K562 (cell line): Measurements from ENCODE around the gene ERI2. TPM values are rescaled to one million over a fixed set of nuclear protein-coding genes. Genes with fewer than 3 reads are reported as not detected.

Experiments
- ATAC-seq: fragments of 200-7000 bp; cut with Tn5 transposase; 3 replicates; pipeline ENCODE4 v1.9.1; 2020; ENCODE audit warnings: moderate library complexity
- BruUV-seq: library from RNA; stranded (reverse); fragments of 400-500 nt; replicated peaks from 2 replicates; lab custom pipeline; 2021; lab: Mats Ljungman, UMichigan
- CTCF ChIA-PET: fragments of 300-600 bp; formaldehyde crosslinking; extraction: SDS; loops from one replicate; lab custom pipeline; 2021; ENCODE audit warnings: low intra/inter-chr PET ratio; lab: Yijun Ruan, JAX
- POLR2A ChIA-PET: fragments of 300-600, 350-650 bp; sonication (Branson Sonifier 250); formaldehyde crosslinking; extraction: SDS; loops from one replicate; lab custom pipeline; 2021; ENCODE audit warnings: antibody characterized with exemption, inconsistent platforms; lab: Yijun Ruan, JAX
- DNase-seq, 4 experiments: peaks; one replicate each; pipeline versions ENCODE4 v3.0.0 to v3.0.0-alpha.2; 2011 to 2018; ENCODE audit warnings: low spot score in 3 of 4, mixed read lengths in 3 of 4; ENCODE audit errors: extremely low read depth in 1 of 4
- FAIRE-seq: peaks from 2 replicates; lab custom pipeline; 2011; peaks lifted over from hg19 to GRCh38; lab: Jason Lieb, UNC
- H2AFZ ChIP-seq: 2 replicates; pipeline ENCODE4 v1.6.0; 2011; ENCODE audit warnings: low read depth, low read length, control low read depth, inconsistent platforms
- H3K27ac ChIP-seq: fragments of 200-600 bp; 3 replicates; pipeline ENCODE4 v1.8.0; 2011; ENCODE audit warnings: low read depth, mild to moderate bottlenecking, control low read depth, inconsistent platforms, low read length, moderate library complexity, mixed read lengths; ENCODE audit errors: extremely low read depth
- H3K27me3 ChIP-seq, 2 experiments: fragments of 300-600 bp in 1 of 2; 2 replicates in 1 of 2; 3 replicates in 1 of 2; pipeline versions ENCODE4 v1.6.0 to v1.8.0; 2011; ENCODE audit warnings: inconsistent platforms in 2 of 2, low read length in 2 of 2, mild to moderate bottlenecking in 1 of 2, mixed read lengths in 1 of 2, moderate library complexity in 1 of 2; ENCODE audit not compliant: control insufficient read depth in 2 of 2, insufficient read depth in 2 of 2
- H3K36me3 ChIP-seq: fragments of 300-600 bp; 3 replicates; pipeline ENCODE4 v1.8.0; 2011; ENCODE audit warnings: mild to moderate bottlenecking, low read length, inconsistent platforms; ENCODE audit not compliant: control insufficient read depth, insufficient read depth
- H3K4me1 ChIP-seq, 2 experiments: fragments of 200-600 bp in 1 of 2; replicated peaks in 1 of 2; 2 replicates in 1 of 2; 3 replicates in 1 of 2; pipeline versions ENCODE4 v1.5.1 to v1.8.0; 2011; ENCODE audit warnings: inconsistent platforms in 2 of 2, low read length in 2 of 2, mild to moderate bottlenecking in 1 of 2, mixed read lengths in 1 of 2, moderate library complexity in 1 of 2; ENCODE audit not compliant: control insufficient read depth in 2 of 2, insufficient read depth in 2 of 2
- H3K4me2 ChIP-seq: 2 replicates; pipeline ENCODE4 v1.6.1; 2011; ENCODE audit warnings: low read length, control low read depth, inconsistent platforms, mixed read lengths; ENCODE audit not compliant: insufficient read depth
- H3K4me3 ChIP-seq: fragments of 200-600 bp; sonication (generic), shearing (Covaris generic); 2 replicates; pipeline ENCODE4 v1.5.1; 2016; ENCODE audit warnings: control low read depth, inconsistent platforms
- H3K79me2 ChIP-seq: fragments of 200-600 bp; 3 replicates; pipeline ENCODE4 v1.8.0; 2011; ENCODE audit warnings: low read length, inconsistent platforms; ENCODE audit not compliant: control insufficient read depth, insufficient read depth
- H3K9ac ChIP-seq, 2 experiments: 2 replicates each; pipeline versions ENCODE4 v1.6.0 to v1.6.1; 2011; ENCODE audit warnings: low read depth in 2 of 2, low read length in 2 of 2, control low read depth in 1 of 2, inconsistent platforms in 1 of 2, mild to moderate bottlenecking in 1 of 2, mixed read lengths in 1 of 2; ENCODE audit not compliant: insufficient read depth in 1 of 2
- H3K9me1 ChIP-seq: one replicate; pipeline ENCODE4 v1.6.0; 2011; ENCODE audit warnings: inconsistent platforms, mild to moderate bottlenecking, low read length, moderate library complexity; ENCODE audit not compliant: control insufficient read depth, insufficient read depth
- H3K9me3 ChIP-seq: replicated peaks from 2 replicates; pipeline ENCODE4 v1.5.1; 2011; ENCODE audit warnings: low read depth, low read length, inconsistent platforms; ENCODE audit not compliant: control insufficient read depth, insufficient read depth
- H4K20me1 ChIP-seq: replicated peaks from 2 replicates; pipeline ENCODE4 v1.6.1; 2011; ENCODE audit warnings: low read length, inconsistent platforms, mixed read lengths; ENCODE audit not compliant: control insufficient read depth, insufficient read depth
- CREB5 ChIP-seq: fragments of 250-450 bp; sonication (Bioruptor Pico); IDR thresholded peaks from 2 replicates; pipeline ENCODE4 v1.5.0; 2020; ENCODE audit warnings: mild to moderate bottlenecking
- ETS1 ChIP-seq: conservative IDR thresholded peaks from 2 replicates; pipeline ENCODE4 v1.6.1; 2011; ENCODE audit warnings: low read depth, mild to moderate bottlenecking, low read length; ENCODE audit not compliant: control insufficient read depth
- GATAD2B ChIP-seq: fragments of 450-650 bp; IDR thresholded peaks from 2 replicates; pipeline ENCODE4 v1.6.1; 2017; ENCODE audit warnings: mild to moderate bottlenecking, borderline replicate concordance
- MXD1 ChIP-seq: fragments of 250-450 bp; sonication (Bioruptor Pico); IDR thresholded peaks from 2 replicates; pipeline ENCODE4 v1.8.0; 2021; ENCODE audit warnings: borderline replicate concordance, mild to moderate bottlenecking, moderate library complexity; ENCODE audit not compliant: poor library complexity, severe bottlenecking
- NKRF ChIP-seq: fragments of 450-650 bp; IDR thresholded peaks from 2 replicates; pipeline ENCODE4 v1.6.1; 2016; ENCODE audit warnings: borderline replicate concordance
- PATZ1 ChIP-seq: fragments of 250-450 bp; sonication (Bioruptor Pico); IDR thresholded peaks from 2 replicates; pipeline ENCODE4 v1.5.0; 2020; ENCODE audit warnings: mild to moderate bottlenecking, borderline replicate concordance
- PHTF2 ChIP-seq: fragments of 250-450 bp; sonication (Bioruptor Pico); IDR thresholded peaks from 2 replicates; pipeline ENCODE4 v1.5.0; 2021; ENCODE audit warnings: mild to moderate bottlenecking
- PKNOX1 ChIP-seq: fragments of 450-650 bp; IDR thresholded peaks from 2 replicates; pipeline ENCODE4 v1.6.1; 2016
- RAD51 ChIP-seq: fragments of 450-650 bp; IDR thresholded peaks from 2 replicates; pipeline ENCODE4 v1.7.1; 2016; ENCODE audit warnings: low read depth, mild to moderate bottlenecking, borderline replicate concordance
- SMARCC2 ChIP-seq: fragments of 450-650 bp; IDR thresholded peaks from 2 replicates; pipeline ENCODE4 v1.6.1; 2017; ENCODE audit warnings: antibody characterized with exemption, moderate library complexity, mild to moderate bottlenecking, low read depth
- SNIP1 ChIP-seq: fragments of 450-650 bp; IDR thresholded peaks from 2 replicates; pipeline ENCODE4 v1.7.1; 2017; ENCODE audit warnings: low read depth, mild to moderate bottlenecking
- SP2 ChIP-seq: IDR thresholded peaks from 2 replicates; pipeline ENCODE4 v1.6.1; 2011; ENCODE audit warnings: mild to moderate bottlenecking, low read depth, low read length, moderate library complexity; ENCODE audit not compliant: poor library complexity, severe bottlenecking; ENCODE audit errors: extremely low read depth
- XRCC3 ChIP-seq: fragments of 450-650 bp; IDR thresholded peaks from 2 replicates; pipeline ENCODE4 v1.6.1; 2017; ENCODE audit warnings: mild to moderate bottlenecking, moderate library complexity
- ZNF232 ChIP-seq: sonication (generic); formaldehyde crosslinking; IDR thresholded peaks from 2 replicates; pipeline ENCODE4 v1.8.0; 2022; ENCODE audit warnings: mild to moderate bottlenecking, missing genetic modification reagents
- WGBS: fragments of 100-300 bp; shearing (Covaris generic); methylation state at CpG from one replicate; pipeline ENCODE4 v1.1.6; 2016; ENCODE audit warnings: low coverage, mixed read lengths; ENCODE audit not compliant: insufficient coverage; ENCODE audit errors: missing lambda C conversion rate; 5-methylcytosine and 5-hydroxymethylcytosine counted together
- in situ Hi-C: fragments of 300-500 bp; cut with MboI; formaldehyde crosslinking; loops from 4 replicates; pipeline ENCODE4 v1.15.0; 2018; ENCODE audit warnings: inconsistent platforms, mixed read lengths
- intact Hi-C: fragments of 100-400 bp; cut with micrococcal nuclease; formaldehyde crosslinking; loops from 2 replicates; pipeline ENCODE4 v1.14.2; 2022
- polyA plus RNA-seq, 8 experiments: library from polyadenylated mRNA; depleted of rRNA in 4 of 8; stranded (reverse) in 5 of 8; unstranded in 3 of 8; fragments of >200 nt; fragmentation: Nextera tagmentation in 2 of 8; fragmentation: Illumina TruSeq in 1 of 8; extraction: Ambion mirVana in 2 of 8; extraction: Trizol in 1 of 8; gene quantifications; 2 replicates each; pipeline versions ENCODE4 v1.2.1 to v1.2.3, GENCODE V29; 2011 to 2014; ENCODE audit warnings: inconsistent platforms in 1 of 8, missing spikeins in 1 of 8
- total RNA-seq, 7 experiments: library from RNA; depleted of rRNA in 6 of 7; stranded (reverse); fragments of >200 nt in 6 of 7; fragmentation: Illumina TruSeq in 2 of 7; extraction: Trizol in 2 of 7; gene quantifications; 2 replicates each; pipeline versions ENCODE4 v1.2.1 to v1.2.3, GENCODE V29; 2011 to 2021; ENCODE audit warnings: low replicate concordance in 1 of 7

ERI2 gene
- total and polyA plus RNA-seq, 9 of the 15 experiments (the other 6 are each of a cell fraction or from before 2014, with no cell fraction given) = 23.3 to 57.0 (median 48.1) TPM

- no peak for DNase-seq
- Histone ChIP-seq H3K27ac (no peak overlapping the region), H3K79me2 (no peaks in the 10 kb centered on the region), H3K9me1 (no peaks in the 10 kb centered on the region), H3K9me3 (0 out of 2 replicates have a peak, but pooled peaks cover 3% of the 10 kb centered on the region), H4K20me1 (no peaks in the 10 kb centered on the region), H2AFZ (no peak overlapping the region), H3K4me3 (no peak overlapping the region), H3K4me2 (no peak overlapping the region), H3K36me3 (peaks cover 75% of the 10 kb centered on the region), H3K9ac (no peak overlapping the region), H3K4me1 (no peaks in the 10 kb centered on the region), H3K27me3 (no peaks in the 10 kb centered on the region)
- no TSS peak for BruUV-seq
- in situ Hi-C loops (no loop called here), intact Hi-C loops (no loop called here)
- POLR2A ChIA-PET = interaction anchor here (0.6 kb wide), 1 partner anchor 20 kb away, joined by 3 read pairs; no protein-coding TSS in a partner anchor
- WGBS = 22% methylated on average over 1 of the region's 1 CpG
- ATAC-seq = no peak
- CTCF ChIA-PET = no interaction called here
- no peak for FAIRE-seq
- TF ChIP-seq RAD51 = no peak
- TF ChIP-seq ZNF232 = no peak
- TF ChIP-seq XRCC3 = no peak
- no peak for TF ChIP-seq PHTF2 (CRISPR knock-in tag)
- no peak for TF ChIP-seq PATZ1 (CRISPR knock-in tag)
- no peak for TF ChIP-seq SNIP1
- TF ChIP-seq SMARCC2 = no peak
- TF ChIP-seq CREB5 = no peak
- TF ChIP-seq ETS1 = no peak
- TF ChIP-seq SP2 = no peak
- no peak for TF ChIP-seq MXD1 (CRISPR knock-in tag)
- no peak for TF ChIP-seq PKNOX1
- no peak for TF ChIP-seq NKRF
- no peak for TF ChIP-seq GATAD2B
Observed at GRCh38 chr16:20838240-20838639, 32.0 kb upstream of the ERI2 start.
